Progenitor cell of endocrine pancreas (in vitro differentiated cells): ENCODE measurements around the gene ADAMTS12. TPM values are rescaled to one million over a fixed set of nuclear protein-coding genes. Genes with fewer than 3 reads are reported as not detected.
"Not testable (repeated sequence)": the region's sequence is repeated elsewhere in the genome, so short reads cannot be mapped to it uniquely, and the experiment has no call there.

Source experiments
- DNase-seq: peaks from one replicate; pipeline ENCODE4 v3.0.0; 2021; ENCODE audit warnings: low spot score; ENCODE audit not compliant: unreplicated experiment
- H3K27ac Mint-ChIP-seq: 2 replicates; pipeline ENCODE4 v1.8.0; 2021; ENCODE audit warnings: mild to moderate bottlenecking, moderate library complexity, mixed read lengths
- H3K27me3 Mint-ChIP-seq: 2 replicates; pipeline ENCODE4 v1.8.0; 2021; ENCODE audit warnings: mixed read lengths
- H3K36me3 Mint-ChIP-seq: 2 replicates; pipeline ENCODE4 v1.8.0; 2022; ENCODE audit warnings: mixed read lengths; ENCODE audit not compliant: insufficient read depth
- H3K4me1 Mint-ChIP-seq: 2 replicates; pipeline ENCODE4 v1.8.0; 2021; ENCODE audit warnings: low read depth, mixed read lengths
- H3K4me3 Mint-ChIP-seq: 2 replicates; pipeline ENCODE4 v1.8.0; 2021; ENCODE audit warnings: low read depth, mild to moderate bottlenecking, moderate library complexity, mixed read lengths
- H3K9me3 Mint-ChIP-seq: 2 replicates; pipeline ENCODE4 v1.8.0; 2021; ENCODE audit warnings: low read depth, mixed read lengths
- total RNA-seq: library from RNA; stranded (reverse); gene quantifications from 2 replicates; pipeline ENCODE4 v1.2.1, GENCODE V29; 2021
- TF ChIP-seq, protein P1 (sequence below): fragments of 200-600 bp; sonication (generic); IDR thresholded peaks from one replicate; pipeline ENCODE4 v1.5.0; 2021; ENCODE audit warnings: antibody characterized with exemption, mild to moderate bottlenecking; ENCODE audit not compliant: unreplicated experiment

The ADAMTS12 gene
- total RNA-seq, 1 donor from 2014 or later, result 5.2 TPM

- Mint-ChIP-seq H3K27me3 (no peaks in the 10 kb centered on the region), H3K4me3 (no peak overlapping the region), H3K9me3 (peaks cover 20% of the 10 kb centered on the region), H3K4me1 (no peaks in the 10 kb centered on the region), H3K27ac (no peak overlapping the region), H3K36me3 (peaks cover 23% of the 10 kb centered on the region)
- no peak for DNase-seq
- TF ChIP-seq, protein P1, sequence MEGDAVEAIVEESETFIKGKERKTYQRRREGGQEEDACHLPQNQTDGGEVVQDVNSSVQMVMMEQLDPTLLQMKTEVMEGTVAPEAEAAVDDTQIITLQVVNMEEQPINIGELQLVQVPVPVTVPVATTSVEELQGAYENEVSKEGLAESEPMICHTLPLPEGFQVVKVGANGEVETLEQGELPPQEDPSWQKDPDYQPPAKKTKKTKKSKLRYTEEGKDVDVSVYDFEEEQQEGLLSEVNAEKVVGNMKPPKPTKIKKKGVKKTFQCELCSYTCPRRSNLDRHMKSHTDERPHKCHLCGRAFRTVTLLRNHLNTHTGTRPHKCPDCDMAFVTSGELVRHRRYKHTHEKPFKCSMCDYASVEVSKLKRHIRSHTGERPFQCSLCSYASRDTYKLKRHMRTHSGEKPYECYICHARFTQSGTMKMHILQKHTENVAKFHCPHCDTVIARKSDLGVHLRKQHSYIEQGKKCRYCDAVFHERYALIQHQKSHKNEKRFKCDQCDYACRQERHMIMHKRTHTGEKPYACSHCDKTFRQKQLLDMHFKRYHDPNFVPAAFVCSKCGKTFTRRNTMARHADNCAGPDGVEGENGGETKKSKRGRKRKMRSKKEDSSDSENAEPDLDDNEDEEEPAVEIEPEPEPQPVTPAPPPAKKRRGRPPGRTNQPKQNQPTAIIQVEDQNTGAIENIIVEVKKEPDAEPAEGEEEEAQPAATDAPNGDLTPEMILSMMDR, result no peak
Measured at GRCh38 chr5:33877449-33877848, 14.3 kb downstream of the ADAMTS12 start.

GRCh38 chr5:33867241-33867640 lies 24.5 kb downstream of the ADAMTS12 start:
- TF ChIP-seq, protein P1, result no peak
- no peak overlapping the region for H3K4me3 Mint-ChIP-seq
- peaks cover 25% of the 10 kb centered on the region for H3K36me3 Mint-ChIP-seq
- peaks cover 38% of the 10 kb centered on the region for H3K9me3 Mint-ChIP-seq
- DNase-seq, result no peak
- no peaks in the 10 kb centered on the region for H3K4me1 Mint-ChIP-seq
- H3K27me3 Mint-ChIP-seq, result no peaks in the 10 kb centered on the region
- no peak overlapping the region for H3K27ac Mint-ChIP-seq

- H3K4me1 Mint-ChIP-seq, result peaks cover 23% of the 10 kb centered on the region
- H3K27me3 Mint-ChIP-seq, DNase-seq, H3K36me3 Mint-ChIP-seq, H3K27ac Mint-ChIP-seq, H3K9me3 Mint-ChIP-seq, H3K4me3 Mint-ChIP-seq: not testable (repeated sequence)
Measured at GRCh38 chr5:33859177-33859576, 32.6 kb downstream of the ADAMTS12 start.

DNA sequence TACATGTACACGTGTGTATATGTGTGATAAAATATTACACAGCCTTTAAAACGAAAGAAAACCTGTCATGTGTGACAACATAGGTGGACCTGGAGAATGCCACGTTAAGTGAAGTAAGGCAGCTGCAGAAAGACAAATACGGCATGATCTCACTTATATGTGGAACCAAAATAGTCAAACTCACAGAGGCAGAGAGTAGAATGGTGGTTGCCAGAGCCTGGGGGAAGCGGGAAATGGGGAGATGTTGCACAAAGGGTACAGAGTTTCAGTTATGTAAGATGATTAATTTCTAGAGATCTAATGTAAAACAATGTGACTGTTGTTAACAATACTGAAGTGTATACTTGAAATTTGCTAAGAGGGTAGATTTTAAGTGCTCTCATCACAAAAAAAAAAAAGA lies 34.8 kb downstream of the ADAMTS12 start:
- Mint-ChIP-seq H3K4me1 (peaks cover 36% of the 10 kb centered on the region), H3K36me3 (no peaks in the 10 kb centered on the region), H3K27ac (peak overlapping the region; percentile 7), H3K27me3 (no peaks in the 10 kb centered on the region), H3K9me3 (no peaks in the 10 kb centered on the region), H3K4me3 (no peak overlapping the region)
- DNase-seq, result no peak
- TF ChIP-seq, protein P1, result no peak

GRCh38 chr5:33855396-33855795 lies 36.4 kb downstream of the ADAMTS12 start:
- no peak overlapping the region for H3K4me3 Mint-ChIP-seq
- H3K9me3 Mint-ChIP-seq, result no peaks in the 10 kb centered on the region
- no peak overlapping the region for H3K27ac Mint-ChIP-seq
- DNase-seq, result no peak
- no peaks in the 10 kb centered on the region for H3K36me3 Mint-ChIP-seq
- TF ChIP-seq, protein P1, result no peak
- H3K4me1 Mint-ChIP-seq, result peaks cover 44% of the 10 kb centered on the region
- H3K27me3 Mint-ChIP-seq, result no peaks in the 10 kb centered on the region

DNA sequence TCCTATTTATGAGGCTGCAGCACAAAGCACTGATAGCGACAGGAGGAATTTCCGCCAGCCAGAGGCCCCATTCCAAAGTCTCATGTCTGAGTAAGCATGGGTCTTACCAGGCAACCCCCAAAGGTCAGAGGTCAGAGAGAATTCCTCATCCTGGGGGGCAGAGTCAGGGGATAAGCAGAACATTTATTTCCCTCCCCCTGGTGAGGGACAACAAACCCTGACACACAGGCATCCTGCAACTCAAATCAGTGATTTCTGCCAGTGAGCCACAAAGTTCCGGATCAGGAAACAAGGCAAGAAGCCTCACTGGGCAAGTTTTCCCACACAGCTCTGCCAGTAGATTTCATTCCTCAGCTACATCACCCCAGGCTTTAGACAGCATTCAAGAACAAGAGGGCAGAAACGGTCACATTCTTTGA lies 37.0 kb downstream of the ADAMTS12 start:
- peak overlapping the region; percentile 41 for H3K27ac Mint-ChIP-seq
- H3K4me1 Mint-ChIP-seq, result peaks cover 49% of the 10 kb centered on the region
- no peak for DNase-seq
- H3K9me3 Mint-ChIP-seq, result no peaks in the 10 kb centered on the region
- TF ChIP-seq, protein P1, result no peak
- no peak overlapping the region for H3K4me3 Mint-ChIP-seq
- H3K36me3 Mint-ChIP-seq, result no peaks in the 10 kb centered on the region
- H3K27me3 Mint-ChIP-seq, result no peaks in the 10 kb centered on the region
